GM21576 (cell line): ENCODE data around the gene TGOLN2.

Experiments
- ATAC-seq: cut with Tn5 transposase; IDR thresholded peaks from one replicate; pipeline ENCODE4 v1.9.1; 2021; ENCODE audit warnings: mild to moderate bottlenecking, moderate library complexity; ENCODE audit not compliant: unreplicated experiment

The TGOLN2 gene

GRCh38 chr2:85269959-85270358 is 57.8 kb downstream of the TGOLN2 start:
- ATAC-seq, result no peak
